HepG2 (cell line): Measurements from ENCODE around the gene CCDC57. TPM values are rescaled to one million over a fixed set of nuclear protein-coding genes. Genes with fewer than 3 reads are reported as not detected.

ENCODE experiments used
- ARHGAP35 ChIP-seq: sonication (generic); formaldehyde crosslinking; IDR thresholded peaks from 2 replicates; pipeline ENCODE4 v1.9.0; 2022; ENCODE audit warnings: mild to moderate bottlenecking, inconsistent platforms, moderate library complexity, missing genetic modification reagents, borderline replicate concordance
- CAMTA2 ChIP-seq: sonication (generic); formaldehyde crosslinking; IDR thresholded peaks from 2 replicates; pipeline ENCODE4 v1.4.0; 2020; ENCODE audit warnings: mild to moderate bottlenecking, missing genetic modification reagents, borderline replicate concordance
- EHMT2 ChIP-seq: fragments of 200-600 bp; sonication (generic); IDR thresholded peaks from 2 replicates; pipeline ENCODE4 v1.7.0; 2017; ENCODE audit warnings: antibody characterized with exemption, low read depth, low read length, borderline replicate concordance
- KDM2A ChIP-seq: sonication (generic); formaldehyde crosslinking; IDR thresholded peaks from 2 replicates; pipeline ENCODE4 v1.4.0; 2020; ENCODE audit warnings: low read depth, missing genetic modification reagents, borderline replicate concordance
- KLF9 ChIP-seq: IDR thresholded peaks from 2 replicates; pipeline ENCODE4 v1.6.1; 2016; ENCODE audit warnings: low read depth
- RELA ChIP-seq: sonication (generic); formaldehyde crosslinking; IDR thresholded peaks from 2 replicates; pipeline ENCODE4 v1.4.0; 2020; ENCODE audit warnings: missing genetic modification reagents
- SSRP1 ChIP-seq: IDR thresholded peaks from 2 replicates; pipeline ENCODE4 v1.6.1; 2016; ENCODE audit warnings: control low read depth
- STAT6 ChIP-seq: sonication (generic); formaldehyde crosslinking; IDR thresholded peaks from 2 replicates; pipeline ENCODE4 v1.4.0; 2020; ENCODE audit warnings: missing genetic modification reagents, mild to moderate bottlenecking, borderline replicate concordance
- TMF1 ChIP-seq: sonication (generic); formaldehyde crosslinking; IDR thresholded peaks from 2 replicates; pipeline ENCODE4 v1.8.1; 2022; ENCODE audit warnings: low read depth, missing genetic modification reagents
- TP53 ChIP-seq: sonication (generic); formaldehyde crosslinking; conservative IDR thresholded peaks from 2 replicates; pipeline ENCODE4 v1.4.0; 2020; ENCODE audit warnings: missing genetic modification reagents
- ZNF20 ChIP-seq: sonication (generic); formaldehyde crosslinking; IDR thresholded peaks from 2 replicates; pipeline ENCODE4 v1.4.0; 2020; ENCODE audit warnings: mild to moderate bottlenecking, moderate library complexity, missing genetic modification reagents
- ZNF276 ChIP-seq: sonication (generic); formaldehyde crosslinking; IDR thresholded peaks from 2 replicates; pipeline ENCODE4 v1.4.0; 2020; ENCODE audit warnings: mild to moderate bottlenecking, low read depth, missing genetic modification reagents
- ZNF407 ChIP-seq: sonication (generic); formaldehyde crosslinking; IDR thresholded peaks from one replicate; pipeline ENCODE4 v1.5.1; 2020; ENCODE audit warnings: mild to moderate bottlenecking, missing genetic modification reagents; ENCODE audit errors: not compliant biosample characterization
- polyA plus RNA-seq, 8 experiments: library from polyadenylated mRNA; depleted of rRNA in 3 of 8; stranded (reverse) in 7 of 8; unstranded in 1 of 8; fragments of >200 nt; fragmentation: Illumina TruSeq in 4 of 8; extraction: Trizol in 4 of 8; gene quantifications; 2 replicates each; pipeline versions ENCODE4 v1.2.1 to v1.2.3, GENCODE V29; 2011 to 2016; ENCODE audit warnings: low read depth in 4 of 8, missing spikeins in 1 of 8, mixed read lengths in 1 of 8; ENCODE audit not compliant: insufficient read depth in 1 of 8
- total RNA-seq, 5 experiments: library from RNA; depleted of rRNA; stranded (reverse); fragments of >200 nt; fragmentation: Illumina TruSeq; extraction: Trizol; gene quantifications; 2 replicates each; pipeline ENCODE4 v1.2.3, GENCODE V29; 2016; ENCODE audit warnings: low read depth in 1 of 5
- TF ChIP-seq, protein P1 (sequence below): sonication (generic); formaldehyde crosslinking; IDR thresholded peaks from 2 replicates; pipeline ENCODE4 v1.8.1; 2023; ENCODE audit warnings: mild to moderate bottlenecking, inconsistent platforms, moderate library complexity, missing genetic modification reagents, borderline replicate concordance

The CCDC57 gene
- total and polyA plus RNA-seq, 2 of the 13 experiments (the other 11 are each of a cell fraction or from before 2014, with no cell fraction given): 59.3 to 59.9 TPM

- TF ChIP-seq KDM2A: peak; percentile 76
- TF ChIP-seq, protein P1, sequence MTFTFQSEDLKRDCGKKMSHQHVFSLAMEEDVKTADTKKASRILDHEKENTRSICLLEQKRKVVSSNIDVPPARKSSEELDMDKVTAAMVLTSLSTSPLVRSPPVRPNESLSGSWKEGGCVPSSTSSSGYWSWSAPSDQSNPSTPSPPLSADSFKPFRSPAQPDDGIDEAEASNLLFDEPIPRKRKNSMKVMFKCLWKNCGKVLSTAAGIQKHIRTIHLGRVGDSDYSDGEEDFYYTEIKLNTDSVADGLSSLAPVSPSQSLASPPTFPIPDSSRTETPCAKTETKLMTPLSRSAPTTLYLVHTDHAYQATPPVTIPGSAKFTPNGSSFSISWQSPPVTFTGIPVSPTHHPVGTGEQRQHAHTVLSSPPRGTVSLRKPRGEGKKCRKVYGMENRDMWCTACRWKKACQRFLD (CRISPR knock-in tag): peak; percentile 92; the same call in 1 of the 2 replicates
- TF ChIP-seq CAMTA2: peak; percentile 75; the same call in 1 of the 2 replicates
- no peak for TF ChIP-seq SSRP1 (CRISPR knock-in tag)
- peak; percentile 90 for TF ChIP-seq ZNF407 (CRISPR knock-in tag)
- TF ChIP-seq KLF9 (CRISPR knock-in tag): peak; percentile 97; the same call in 1 of the 2 replicates
- TF ChIP-seq TMF1 (CRISPR knock-in tag): peak; percentile 99
- TF ChIP-seq ARHGAP35: peak; percentile 92
- TF ChIP-seq EHMT2: no peak
- no peak for TF ChIP-seq STAT6 (CRISPR knock-in tag)
- no peak for TF ChIP-seq RELA (CRISPR knock-in tag)
- peak; percentile 93 for TF ChIP-seq ZNF20 (CRISPR knock-in tag)
- peak; percentile 90; the same call in 1 of the 2 replicates for TF ChIP-seq TP53 (CRISPR knock-in tag)
- TF ChIP-seq ZNF276 (CRISPR knock-in tag): peak; percentile 90
These were observed 18.1 kb upstream of the CCDC57 start (continued) for GRCh38 chr17:82230609-82231311.
